Cardiac fibroblast (primary cell): ENCODE results near the gene ABCB9.

Source experiments
- DNase-seq, 2 donors: peaks; one replicate each; pipeline versions ENCODE4 v3.0.0 to v3.0.0-alpha.2; 2010; ENCODE audit warnings: low read depth in 2 of 2
- H3K4me3 ChIP-seq, 2 donors: replicated peaks in 1 of 2; 1 replicate in 1 of 2; 2 replicates in 1 of 2; pipeline ENCODE4 v1.5.1; 2011; ENCODE audit warnings: low read depth in 2 of 2, low read length in 2 of 2, mild to moderate bottlenecking in 2 of 2, moderate library complexity in 1 of 2
- CTCF ChIP-seq: IDR thresholded peaks from one replicate; pipeline ENCODE4 v1.5.1; 2011; ENCODE audit warnings: low read depth, mild to moderate bottlenecking, low read length, inconsistent platforms

Gene ABCB9

GRCh38 chr12:122927756-122928403, 38.4 kb downstream of the ABCB9 start:
- no peak overlapping the region for H3K4me3 ChIP-seq
- no peak for DNase-seq
- TF ChIP-seq CTCF, result no peak

DNA sequence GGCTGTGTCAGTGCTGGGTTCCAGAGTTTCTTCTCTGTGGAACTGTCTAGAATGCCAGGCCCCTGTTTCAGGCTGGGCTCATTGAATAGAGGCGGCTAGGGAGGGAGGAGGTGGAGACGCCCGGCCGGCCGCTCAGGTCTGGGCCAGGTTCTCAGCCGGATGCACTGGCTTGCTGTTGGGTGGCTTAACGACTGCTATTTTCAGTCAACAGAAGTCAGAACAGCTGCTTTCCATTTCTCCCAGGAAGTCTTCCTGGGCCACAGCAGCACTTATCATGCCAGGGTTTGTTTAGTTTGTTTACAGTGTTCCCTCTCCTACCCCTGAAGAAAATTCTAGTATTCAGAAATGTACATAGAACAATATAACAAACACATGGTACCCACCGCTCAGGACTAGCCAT, 44.3 kb downstream of the ABCB9 start:
- H3K4me3 ChIP-seq, result no peak overlapping the region
- TF ChIP-seq CTCF, result no peak
- DNase-seq, result no peak

DNA sequence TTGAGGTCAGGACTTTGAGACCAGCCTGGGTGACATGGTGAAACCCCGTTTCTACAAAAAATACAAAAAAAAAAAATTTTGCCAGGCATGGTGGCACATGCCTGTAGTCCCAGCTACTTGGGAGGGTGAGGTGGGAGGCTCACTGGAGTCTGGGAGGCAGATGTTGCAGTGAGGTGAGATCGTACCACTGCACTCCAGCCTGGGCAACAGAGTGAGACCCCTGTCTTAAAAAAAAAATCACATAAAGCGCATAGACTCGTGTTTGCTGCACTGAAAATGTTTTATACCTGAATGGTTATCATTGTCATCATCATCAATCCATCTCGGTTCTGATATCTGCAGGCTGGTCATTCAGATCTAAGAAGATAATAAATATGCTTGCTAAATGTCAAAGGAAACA, 45.6 kb downstream of the ABCB9 start:
- no peak for TF ChIP-seq CTCF

GRCh38 chr12:122918827-122919226, 47.4 kb downstream of the ABCB9 start:
- peak in 1 of 2 donors; percentile 33 for DNase-seq
- TF ChIP-seq CTCF, result no peak
- no peak overlapping the region for H3K4me3 ChIP-seq

More for the DNA sequence above, 45.6 kb downstream of the ABCB9 start:
- H3K4me3 ChIP-seq, result no peak overlapping the region
- DNase-seq, result no peak

DNA sequence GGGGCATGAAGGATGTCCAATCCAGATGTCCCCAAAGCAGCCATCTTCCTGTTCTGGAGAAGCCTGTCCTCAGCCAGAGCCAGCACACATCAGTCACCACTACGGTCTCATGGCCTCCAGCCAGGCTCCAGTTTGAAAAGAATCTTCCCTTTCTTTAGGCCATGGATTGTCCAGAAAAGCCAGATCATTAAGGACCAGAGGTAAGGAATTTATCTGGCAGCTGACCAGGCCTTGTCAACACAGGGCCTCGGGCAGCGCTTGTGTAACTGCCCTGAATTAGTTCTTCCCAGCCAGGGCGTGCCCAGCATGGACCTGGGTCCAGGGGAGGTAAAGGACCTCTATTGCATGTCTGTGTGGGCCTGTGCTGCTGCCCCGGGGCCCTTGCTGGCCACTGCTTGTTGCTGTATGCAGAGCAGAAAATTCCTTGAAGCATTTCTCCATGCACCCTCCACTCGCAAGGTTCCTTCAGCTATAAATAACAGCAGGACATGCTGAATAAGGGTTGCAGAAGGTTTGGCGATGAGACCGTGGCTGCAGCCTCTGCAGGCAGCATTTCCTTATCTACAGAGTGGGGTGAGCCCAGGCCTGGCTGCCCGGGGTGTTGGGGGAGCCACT, 48.6 kb downstream of the ABCB9 start:
- no peak for TF ChIP-seq CTCF
- H3K4me3 ChIP-seq, result no peak overlapping the region
- peak; percentile 64 to 88 for DNase-seq

GRCh38 chr12:122909442-122910288, 56.6 kb downstream of the ABCB9 start:
- DNase-seq, result peak in 1 of 2 donors; percentile 33

More at GRCh38 chr12:122909442-122910288, 56.6 kb downstream of the ABCB9 start:
- TF ChIP-seq CTCF, result no peak
- no peak overlapping the region for H3K4me3 ChIP-seq
